MG63 (cell line): ENCODE measurements around the gene SCD5. TPM values are rescaled to one million over a fixed set of nuclear protein-coding genes. Genes with fewer than 3 reads are reported as not detected.

ENCODE experiments used
- DNase-seq: peaks from one replicate; pipeline ENCODE4 v3.0.0-alpha.2; 2020
- H3K27me3 ChIP-seq: fragments of 250-450 bp; sonication (Bioruptor Pico); 2 replicates; pipeline ENCODE4 v1.5.1; 2020; ENCODE audit warnings: mild to moderate bottlenecking, moderate library complexity
- H3K36me3 ChIP-seq: fragments of 250-450 bp; sonication (Bioruptor Pico); 2 replicates; pipeline ENCODE4 v1.5.1; 2020; ENCODE audit warnings: mild to moderate bottlenecking, moderate library complexity
- H3K4me3 ChIP-seq: fragments of 250-450 bp; sonication (Bioruptor Pico); 2 replicates; pipeline ENCODE4 v1.5.1; 2020; ENCODE audit warnings: mild to moderate bottlenecking, moderate library complexity
- H3K9me3 ChIP-seq: fragments of 250-450 bp; sonication (Bioruptor Pico); 2 replicates; pipeline ENCODE4 v1.5.1; 2020; ENCODE audit warnings: mild to moderate bottlenecking, moderate library complexity
- total RNA-seq: library from RNA; depleted of rRNA; stranded (reverse); fragments of >200 nt; shearing (Covaris generic); gene quantifications from 2 replicates; pipeline ENCODE4 v1.2.3, GENCODE V29; 2014; ENCODE audit warnings: low replicate concordance

SCD5 gene
- total RNA-seq, 1 experiment from 2014 or later, result 2.9 TPM

- no peak for DNase-seq
- Histone ChIP-seq H3K9me3 (no peaks in the 10 kb centered on the region), H3K4me3 (no peak overlapping the region), H3K27me3 (no peaks in the 10 kb centered on the region), H3K36me3 (no peaks in the 10 kb centered on the region)
These were observed 153.9 kb downstream of the SCD5 start for GRCh38 chr4:82644734-82645126.

- Histone ChIP-seq H3K36me3 (no peaks in the 10 kb centered on the region), H3K4me3 (no peak overlapping the region), H3K27me3 (no peaks in the 10 kb centered on the region), H3K9me3 (no peaks in the 10 kb centered on the region)
- DNase-seq, result no peak
These were observed 154.4 kb downstream of the SCD5 start for GRCh38 chr4:82643994-82644733.

- Histone ChIP-seq H3K9me3 (no peaks in the 10 kb centered on the region), H3K27me3 (no peaks in the 10 kb centered on the region), H3K36me3 (no peaks in the 10 kb centered on the region), H3K4me3 (no peak overlapping the region)
- DNase-seq, result no peak
These were observed 156.3 kb downstream of the SCD5 start for GRCh38 chr4:82642331-82642730.

- Histone ChIP-seq H3K36me3 (no peaks in the 10 kb centered on the region), H3K4me3 (no peak overlapping the region), H3K27me3 (no peaks in the 10 kb centered on the region), H3K9me3 (no peaks in the 10 kb centered on the region)
- DNase-seq, result no peak
These were observed 158.1 kb downstream of the SCD5 start for GRCh38 chr4:82640540-82640939.

GRCh38 chr4:82639971-82640370 lies 158.6 kb downstream of the SCD5 start:
- H3K36me3 ChIP-seq, result no peaks in the 10 kb centered on the region
- H3K9me3 ChIP-seq, result no peaks in the 10 kb centered on the region
- H3K4me3 ChIP-seq, result no peak overlapping the region
- no peak for DNase-seq
- no peaks in the 10 kb centered on the region for H3K27me3 ChIP-seq

GRCh38 chr4:82638479-82638878 lies 160.1 kb downstream of the SCD5 start:
- H3K4me3 ChIP-seq, result no peak overlapping the region
- no peaks in the 10 kb centered on the region for H3K9me3 ChIP-seq
- H3K36me3 ChIP-seq, result no peaks in the 10 kb centered on the region
- no peaks in the 10 kb centered on the region for H3K27me3 ChIP-seq
- no peak for DNase-seq

- no peaks in the 10 kb centered on the region for H3K9me3 ChIP-seq
- H3K4me3 ChIP-seq, result no peak overlapping the region
- DNase-seq, result no peak
- no peaks in the 10 kb centered on the region for H3K27me3 ChIP-seq
- H3K36me3 ChIP-seq, result no peaks in the 10 kb centered on the region
These were observed 168.5 kb downstream of the SCD5 start for GRCh38 chr4:82630079-82630478.

GRCh38 chr4:82629238-82630000 lies 169.2 kb downstream of the SCD5 start:
- no peaks in the 10 kb centered on the region for H3K9me3 ChIP-seq
- no peak overlapping the region for H3K4me3 ChIP-seq
- H3K27me3 ChIP-seq, result no peaks in the 10 kb centered on the region
- peak; percentile 12 for DNase-seq
- no peaks in the 10 kb centered on the region for H3K36me3 ChIP-seq

- Histone ChIP-seq H3K4me3 (no peak overlapping the region), H3K27me3 (no peaks in the 10 kb centered on the region), H3K9me3 (no peaks in the 10 kb centered on the region), H3K36me3 (no peaks in the 10 kb centered on the region)
- no peak for DNase-seq
These were observed 172.2 kb downstream of the SCD5 start for GRCh38 chr4:82626251-82626868.

GRCh38 chr4:82624819-82625218 lies 173.8 kb downstream of the SCD5 start:
- no peak overlapping the region for H3K4me3 ChIP-seq
- H3K9me3 ChIP-seq, result no peaks in the 10 kb centered on the region
- no peak for DNase-seq
- H3K36me3 ChIP-seq, result no peaks in the 10 kb centered on the region
- H3K27me3 ChIP-seq, result no peaks in the 10 kb centered on the region

- no peaks in the 10 kb centered on the region for H3K9me3 ChIP-seq
- H3K27me3 ChIP-seq, result no peaks in the 10 kb centered on the region
- H3K4me3 ChIP-seq, result no peak overlapping the region
- H3K36me3 ChIP-seq, result no peaks in the 10 kb centered on the region
- no peak for DNase-seq
These were observed 175.4 kb downstream of the SCD5 start for GRCh38 chr4:82623121-82623683.

GRCh38 chr4:82621251-82621650 lies 177.3 kb downstream of the SCD5 start:
- Histone ChIP-seq H3K9me3 (no peaks in the 10 kb centered on the region), H3K36me3 (no peaks in the 10 kb centered on the region), H3K27me3 (no peaks in the 10 kb centered on the region), H3K4me3 (no peak overlapping the region)
- no peak for DNase-seq

GRCh38 chr4:82620126-82620735 lies 178.4 kb downstream of the SCD5 start:
- Histone ChIP-seq H3K36me3 (no peaks in the 10 kb centered on the region), H3K27me3 (no peaks in the 10 kb centered on the region), H3K4me3 (no peak overlapping the region), H3K9me3 (no peaks in the 10 kb centered on the region)
- DNase-seq, result no peak

- DNase-seq, result no peak
- Histone ChIP-seq H3K36me3 (no peaks in the 10 kb centered on the region), H3K27me3 (no peaks in the 10 kb centered on the region), H3K4me3 (no peak overlapping the region), H3K9me3 (no peaks in the 10 kb centered on the region)
These were observed 180.4 kb downstream of the SCD5 start for GRCh38 chr4:82618103-82618720.

- Histone ChIP-seq H3K27me3 (no peaks in the 10 kb centered on the region), H3K4me3 (no peak overlapping the region), H3K9me3 (no peaks in the 10 kb centered on the region), H3K36me3 (no peaks in the 10 kb centered on the region)
- DNase-seq, result no peak
These were observed 183.7 kb downstream of the SCD5 start for GRCh38 chr4:82614838-82615449.

GRCh38 chr4:82613121-82613520 lies 185.5 kb downstream of the SCD5 start:
- DNase-seq, result no peak
- Histone ChIP-seq H3K36me3 (no peaks in the 10 kb centered on the region), H3K9me3 (no peaks in the 10 kb centered on the region), H3K4me3 (no peak overlapping the region), H3K27me3 (no peaks in the 10 kb centered on the region)
